Stimulated activated CD4-positive, alpha-beta T cell treated with anti-CD3 and anti-CD28 coated beads, Interleukin-4, amount 100 ng/mL, for 1 hour (primary cell): ENCODE results near the gene TLR6.

Source experiments
- DNase-seq: peaks from one replicate; pipeline ENCODE4 v3.0.0-alpha.2; 2020

TLR6 gene

GRCh38 chr4:38856524-38857337, at the start of gene TLR6:
TSS of gene TLR6 (minus strand) at chr4:38856817. CDS start at chr4:38829473, 27,344 bp downstream.
- peak; percentile 49 for DNase-seq

- no peak for DNase-seq
Observed at GRCh38 chr4:38905652-38906385, 49.2 kb upstream of the TLR6 start.

- no peak for DNase-seq
Observed at GRCh38 chr4:38904682-38905081, 48.1 kb upstream of the TLR6 start.

GRCh38 chr4:38904090-38904666, 47.6 kb upstream of the TLR6 start:
- DNase-seq, result no peak

GRCh38 chr4:38902695-38903094, 46.1 kb upstream of the TLR6 start:
- DNase-seq, result no peak

GRCh38 chr4:38902221-38902620, 45.6 kb upstream of the TLR6 start:
- DNase-seq, result no peak

GRCh38 chr4:38898245-38898644, 41.6 kb upstream of the TLR6 start:
- no peak for DNase-seq

- DNase-seq, result no peak
Observed at GRCh38 chr4:38896940-38897339, 40.3 kb upstream of the TLR6 start.

- no peak for DNase-seq
Observed at GRCh38 chr4:38894322-38894982, 37.8 kb upstream of the TLR6 start.

GRCh38 chr4:38891051-38891983, 34.7 kb upstream of the TLR6 start:
- no peak for DNase-seq

- no peak for DNase-seq
Observed at GRCh38 chr4:38889143-38889542, 32.5 kb upstream of the TLR6 start.

- DNase-seq, result no peak
Observed at GRCh38 chr4:38884254-38884653, 27.6 kb upstream of the TLR6 start.

GRCh38 chr4:38876636-38877035, 20.0 kb upstream of the TLR6 start:
- DNase-seq, result no peak

- DNase-seq, result no peak
Observed at GRCh38 chr4:38873290-38873944, 16.8 kb upstream of the TLR6 start.

- no peak for DNase-seq
Observed at GRCh38 chr4:38872620-38873019, 16.0 kb upstream of the TLR6 start.

GRCh38 chr4:38871593-38871992, 15.0 kb upstream of the TLR6 start:
- DNase-seq, result no peak

GRCh38 chr4:38870098-38870808, 13.6 kb upstream of the TLR6 start:
- DNase-seq, result no peak

- no peak for DNase-seq
Observed at GRCh38 chr4:38869511-38869910, 12.9 kb upstream of the TLR6 start.

- no peak for DNase-seq
Observed at GRCh38 chr4:38868059-38868960, 11.7 kb upstream of the TLR6 start.
